ENCODE data around the gene SELENOV.

SELENOV gene

DNA sequence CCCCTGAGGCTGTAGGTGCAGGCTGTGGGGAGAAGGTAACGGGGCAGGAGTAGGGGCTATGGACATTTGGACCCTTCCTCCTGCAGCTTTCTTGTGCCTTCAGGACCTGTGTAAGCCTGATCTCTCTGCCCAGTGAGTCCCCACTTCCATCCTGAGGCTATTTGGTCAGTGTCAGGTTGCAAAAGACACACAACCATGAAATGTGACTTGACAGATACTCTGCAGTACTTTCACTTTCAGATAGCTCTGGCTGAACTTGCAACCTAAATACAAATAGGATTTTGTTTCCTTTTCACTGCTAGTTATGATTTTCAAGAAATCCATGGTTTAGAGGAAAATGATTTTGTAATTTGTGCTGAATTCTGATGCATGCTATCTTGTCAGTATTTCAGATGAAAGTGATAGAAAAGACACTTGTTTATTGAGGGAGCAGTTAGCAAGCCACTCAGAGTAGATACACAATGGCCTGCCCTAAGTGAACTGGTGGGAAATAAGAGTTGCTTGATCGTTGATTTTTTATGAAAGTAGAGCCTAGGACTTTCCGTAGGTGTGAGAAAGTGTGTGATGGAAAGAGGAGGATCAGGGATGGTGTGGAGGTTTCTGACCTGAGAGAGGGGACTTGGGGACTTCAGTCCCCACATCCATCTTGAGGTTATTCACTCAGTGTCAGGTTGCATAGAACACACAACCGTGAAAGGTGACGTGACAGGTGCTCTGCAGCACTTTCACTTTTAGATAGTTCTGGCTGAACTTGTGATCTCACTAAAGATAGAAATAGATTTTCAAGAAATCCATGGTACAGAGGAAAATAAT lies 43.1 kb downstream of the SELENOV start:
- peak overlapping the region; percentile 13 for H3K4me3 ChIP-seq
- TF ChIP-seq, protein P1, sequence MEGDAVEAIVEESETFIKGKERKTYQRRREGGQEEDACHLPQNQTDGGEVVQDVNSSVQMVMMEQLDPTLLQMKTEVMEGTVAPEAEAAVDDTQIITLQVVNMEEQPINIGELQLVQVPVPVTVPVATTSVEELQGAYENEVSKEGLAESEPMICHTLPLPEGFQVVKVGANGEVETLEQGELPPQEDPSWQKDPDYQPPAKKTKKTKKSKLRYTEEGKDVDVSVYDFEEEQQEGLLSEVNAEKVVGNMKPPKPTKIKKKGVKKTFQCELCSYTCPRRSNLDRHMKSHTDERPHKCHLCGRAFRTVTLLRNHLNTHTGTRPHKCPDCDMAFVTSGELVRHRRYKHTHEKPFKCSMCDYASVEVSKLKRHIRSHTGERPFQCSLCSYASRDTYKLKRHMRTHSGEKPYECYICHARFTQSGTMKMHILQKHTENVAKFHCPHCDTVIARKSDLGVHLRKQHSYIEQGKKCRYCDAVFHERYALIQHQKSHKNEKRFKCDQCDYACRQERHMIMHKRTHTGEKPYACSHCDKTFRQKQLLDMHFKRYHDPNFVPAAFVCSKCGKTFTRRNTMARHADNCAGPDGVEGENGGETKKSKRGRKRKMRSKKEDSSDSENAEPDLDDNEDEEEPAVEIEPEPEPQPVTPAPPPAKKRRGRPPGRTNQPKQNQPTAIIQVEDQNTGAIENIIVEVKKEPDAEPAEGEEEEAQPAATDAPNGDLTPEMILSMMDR (IDR thresholded peaks at IDR 0.05), result no peak
- DNase-seq (ENCODE audit: low spot score), result no peak
- no peak overlapping the region for H3K27ac ChIP-seq

DNA sequence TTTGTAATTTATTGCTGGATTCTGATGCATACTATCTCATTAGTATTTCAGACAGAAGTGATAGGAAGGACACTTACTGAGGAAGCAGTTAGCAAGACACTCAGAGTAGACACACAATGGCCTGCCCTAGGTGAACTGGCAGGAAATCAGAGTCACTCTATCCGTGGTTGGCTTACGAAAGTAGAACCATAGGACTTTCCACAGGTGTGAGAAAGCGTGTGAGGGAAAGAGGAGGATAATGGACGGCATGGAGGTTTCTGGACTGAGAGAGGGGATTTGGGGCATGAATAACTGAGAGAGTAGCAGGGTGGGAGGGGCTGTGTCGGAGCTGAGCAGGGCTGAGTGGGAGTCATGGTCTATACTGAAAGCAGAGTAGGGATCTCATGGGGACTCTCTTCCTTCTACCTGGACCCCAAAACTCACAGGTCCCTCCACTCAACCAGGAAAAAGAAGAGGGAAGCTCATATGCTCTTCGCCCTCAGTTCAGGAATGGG lies 43.7 kb downstream of the SELENOV start:
- no peak overlapping the region for H3K4me3 ChIP-seq
- H3K27ac ChIP-seq, result no peak overlapping the region
- TF ChIP-seq, protein P1 (IDR thresholded peaks at IDR 0.05), result no peak
- no peak for DNase-seq (ENCODE audit: low spot score)

DNA sequence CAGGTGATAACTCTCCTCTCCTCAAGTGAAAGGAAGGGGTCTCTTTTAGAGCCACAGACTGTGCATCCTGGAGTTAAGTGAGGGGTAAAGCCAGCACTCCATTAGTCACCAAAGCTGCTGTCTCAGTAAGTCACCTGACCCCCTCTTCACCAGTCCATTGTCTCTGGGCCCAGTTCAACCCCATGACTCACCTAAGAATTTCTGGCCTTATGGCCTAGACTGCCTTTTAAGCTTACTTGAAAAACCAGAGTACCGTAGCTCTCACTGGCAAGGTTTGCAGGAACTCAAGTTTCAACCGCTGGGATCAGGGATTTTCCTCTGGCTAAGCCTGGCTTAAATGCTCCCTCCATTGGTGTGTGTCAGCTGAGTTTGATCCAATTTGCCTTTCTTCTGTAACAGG lies 48.5 kb downstream of the SELENOV start:
- Histone ChIP-seq H3K4me3 (no peak overlapping the region), H3K27ac (no peak overlapping the region)
- TF ChIP-seq, protein P1 (IDR thresholded peaks at IDR 0.05), result no peak
- no peak for DNase-seq (ENCODE audit: low spot score)

DNA sequence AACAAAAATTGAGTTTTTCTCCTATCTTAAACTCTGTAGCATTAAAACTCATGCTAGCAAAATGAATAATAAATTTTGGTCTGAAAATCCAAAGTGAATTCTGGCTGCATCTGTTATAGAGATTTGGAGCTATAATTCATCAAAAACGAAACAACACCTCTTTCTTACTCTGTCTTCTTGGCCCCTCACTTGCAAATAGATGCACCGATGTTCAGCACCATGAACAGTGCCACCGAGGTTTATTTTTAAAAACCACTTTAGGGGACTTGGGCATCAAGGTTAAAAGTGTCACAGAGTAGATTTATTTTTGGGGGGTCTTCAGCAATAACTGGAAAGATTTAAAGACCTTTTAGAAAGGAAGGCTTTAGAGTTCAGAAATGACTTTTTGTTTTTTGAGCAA lies 51.1 kb downstream of the SELENOV start:
- H3K27ac ChIP-seq, result no peak overlapping the region
- no peak for DNase-seq (ENCODE audit: low spot score)
- TF ChIP-seq, protein P1 (IDR thresholded peaks at IDR 0.05), result no peak
- no peak overlapping the region for H3K4me3 ChIP-seq

DNA sequence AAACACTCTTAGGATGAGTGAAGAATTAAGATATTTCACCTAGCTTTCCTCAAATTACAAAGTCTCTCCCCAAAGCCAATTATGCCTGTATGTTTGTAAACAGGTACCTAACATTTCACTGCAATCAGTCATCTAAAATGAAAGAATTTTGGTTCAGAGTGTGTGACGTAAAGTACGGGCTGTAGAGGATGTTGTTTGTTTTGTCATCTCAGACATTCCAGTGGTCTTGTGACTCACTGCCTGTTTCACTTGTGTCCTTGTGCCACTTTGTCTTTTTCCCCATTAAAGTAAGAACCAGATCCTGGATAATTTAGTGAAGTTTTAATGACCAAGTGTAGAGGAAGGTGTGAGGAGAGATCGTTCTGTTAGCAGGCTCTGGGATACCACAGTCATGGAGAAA lies 53.7 kb downstream of the SELENOV start:
- no peak overlapping the region for H3K4me3 ChIP-seq
- TF ChIP-seq, protein P1 (IDR thresholded peaks at IDR 0.05), result no peak
- H3K27ac ChIP-seq, result no peak overlapping the region
- DNase-seq (ENCODE audit: low spot score), result no peak
